Hematopoietic multipotent progenitor cell treated with erythropoietin and hydrocortisone succinate and interleukin-3 and kit ligand, for 17 days (in vitro differentiated cells): ENCODE measurements around the gene MB21D2.

Source experiments
- DNase-seq: peaks from one replicate; pipeline ENCODE4 v3.0.0-alpha.2; 2015; ENCODE audit warnings: low spot score

MB21D2 gene

DNA sequence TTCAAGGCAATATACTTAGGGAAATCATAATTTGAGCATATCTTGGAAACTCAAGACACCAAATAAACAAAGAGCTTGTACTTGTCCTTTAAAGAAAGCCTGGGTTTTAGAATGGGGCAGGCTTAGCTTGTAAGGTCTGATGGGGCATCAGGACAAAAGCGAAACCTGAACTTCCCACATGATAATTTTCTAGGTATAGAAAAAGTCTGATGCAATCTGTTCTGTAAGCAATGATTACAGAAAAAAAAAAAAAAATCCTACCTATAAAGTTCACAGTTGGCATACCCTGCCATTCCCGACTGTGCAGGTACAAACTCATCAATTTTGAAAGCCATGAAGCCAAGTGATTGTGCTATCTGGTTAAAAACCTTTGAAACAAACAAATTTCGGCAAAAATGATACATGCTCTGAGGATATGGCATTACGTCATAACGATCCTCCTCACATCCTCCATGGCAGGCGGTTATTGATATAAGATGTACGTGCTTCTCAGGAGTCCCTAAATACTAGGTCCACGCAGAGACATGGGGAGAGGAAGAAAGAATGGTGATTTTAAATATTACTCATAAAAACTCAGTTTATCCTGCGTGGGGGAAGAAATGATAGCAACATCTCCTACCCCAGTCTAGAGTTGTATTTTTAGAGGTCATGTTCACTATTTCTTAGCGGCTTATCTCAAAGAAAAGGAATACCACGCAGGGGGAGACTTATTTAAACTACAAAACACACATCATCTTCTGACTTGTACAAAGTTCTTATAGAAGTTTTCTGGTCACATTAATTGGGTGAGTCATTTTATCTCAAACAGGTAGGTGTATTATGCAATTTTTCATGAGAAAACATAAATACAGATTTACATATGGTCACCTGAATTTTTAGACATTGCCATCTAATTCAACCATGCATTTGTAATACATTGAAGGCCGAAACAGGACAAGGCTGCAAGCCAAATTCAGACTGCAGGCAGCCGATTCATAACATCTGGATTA lies 27.0 kb downstream of the MB21D2 start:
- no peak for DNase-seq

DNA sequence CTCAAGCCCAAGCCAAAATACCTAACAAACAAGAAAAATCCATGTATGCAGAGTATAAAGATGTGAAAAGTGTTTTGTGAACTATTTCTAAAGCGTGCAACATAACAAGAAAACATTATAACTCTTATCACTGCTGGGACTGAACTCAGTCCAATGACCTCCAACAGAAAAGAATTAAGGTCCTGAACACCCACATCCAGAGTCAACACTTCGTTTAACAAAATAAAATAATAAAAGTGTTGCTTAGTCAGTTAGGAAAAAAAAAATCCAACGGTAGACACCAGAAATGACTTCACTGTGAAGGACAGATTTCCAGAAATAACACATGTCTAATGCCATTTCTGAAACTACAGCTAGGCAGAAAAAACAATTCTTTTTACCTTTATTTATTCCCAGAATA lies 28.0 kb downstream of the MB21D2 start:
- DNase-seq = no peak

- no peak for DNase-seq
These were observed 29.5 kb downstream of the MB21D2 start for GRCh38 chr3:192888190-192888589.

GRCh38 chr3:192887701-192888100 lies 30.0 kb downstream of the MB21D2 start:
- DNase-seq = no peak

DNA sequence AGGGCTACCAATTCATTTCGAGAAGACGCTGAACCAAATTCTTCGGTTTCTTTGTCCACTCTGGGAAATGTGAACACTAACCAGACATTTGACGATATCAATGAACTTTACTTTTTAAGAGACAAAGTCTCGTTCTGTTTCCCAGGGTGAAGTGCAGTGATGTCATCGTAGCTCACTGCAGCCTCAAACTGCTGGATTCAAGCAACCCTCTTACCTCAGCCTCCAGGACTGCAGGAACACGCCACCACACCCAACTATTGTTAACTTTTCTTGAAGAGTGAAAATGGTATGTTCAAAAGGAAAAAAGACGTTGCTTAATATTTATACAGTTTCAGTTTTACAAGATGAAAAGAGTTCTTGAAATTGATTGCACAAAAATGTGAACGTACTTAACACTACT lies 30.6 kb downstream of the MB21D2 start:
- no peak for DNase-seq

DNA sequence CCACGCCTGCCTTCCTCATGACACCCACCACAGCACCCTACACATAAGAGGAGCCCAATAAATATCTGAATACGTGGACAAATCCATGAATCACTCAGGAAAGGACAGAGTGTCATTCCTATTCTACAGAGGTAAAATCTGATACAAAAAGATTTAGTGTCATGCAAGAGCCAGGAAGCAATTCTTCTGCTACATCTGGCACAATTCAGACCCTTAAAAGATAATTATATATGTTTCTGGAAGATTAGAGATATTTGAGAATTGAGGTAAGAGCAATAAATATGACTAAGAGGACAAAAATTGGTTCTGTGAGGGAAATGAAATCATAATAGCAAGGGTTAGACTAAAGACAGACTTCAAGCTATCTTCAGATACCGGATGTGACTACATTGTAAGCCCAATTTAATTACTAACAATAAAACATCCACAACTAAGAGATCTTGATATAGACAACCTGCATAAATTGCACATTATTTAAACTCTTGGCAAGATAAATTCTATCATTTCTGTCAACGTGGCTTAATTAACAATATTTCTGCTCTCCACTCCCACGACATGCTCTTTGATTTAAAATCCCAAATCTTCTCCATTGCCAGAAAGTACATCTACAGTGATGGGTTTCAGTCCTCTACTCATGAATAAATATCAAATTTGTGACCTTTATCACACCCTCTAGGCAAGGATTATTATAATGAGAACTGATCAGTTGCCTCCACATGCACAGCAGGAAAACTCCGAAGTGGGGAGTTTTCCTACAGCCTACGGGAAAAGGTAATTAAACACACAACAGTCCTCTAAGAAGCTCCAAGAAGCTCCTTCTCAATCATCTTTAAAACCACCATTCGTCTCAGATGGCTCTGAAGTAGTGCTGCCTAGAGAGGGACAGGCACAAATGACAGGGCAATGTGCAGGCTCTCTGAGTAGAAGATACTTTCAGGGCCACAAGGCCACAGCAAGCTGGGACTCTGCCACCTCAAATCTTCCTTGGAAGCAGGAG lies 32.6 kb downstream of the MB21D2 start:
- DNase-seq = no peak

DNA sequence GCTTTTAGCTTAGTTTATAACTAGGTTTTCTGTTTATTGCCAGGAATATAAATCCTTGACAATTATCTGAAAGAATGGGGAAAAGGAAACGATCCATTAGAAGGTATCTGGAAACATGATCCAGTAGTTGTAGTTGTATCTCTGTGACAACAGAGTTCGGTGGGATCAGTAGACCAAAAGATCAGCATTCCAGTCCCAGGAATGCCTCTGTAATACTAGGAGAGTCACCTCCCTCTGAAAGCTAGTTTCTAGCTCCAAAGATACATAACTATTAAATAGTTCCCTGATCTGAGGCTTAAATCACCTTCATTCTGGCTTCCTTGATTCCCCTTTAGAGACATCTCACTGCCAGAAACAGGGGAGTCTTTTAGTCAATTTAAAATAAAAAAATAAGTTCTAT lies 34.1 kb downstream of the MB21D2 start:
- DNase-seq = no peak

DNA sequence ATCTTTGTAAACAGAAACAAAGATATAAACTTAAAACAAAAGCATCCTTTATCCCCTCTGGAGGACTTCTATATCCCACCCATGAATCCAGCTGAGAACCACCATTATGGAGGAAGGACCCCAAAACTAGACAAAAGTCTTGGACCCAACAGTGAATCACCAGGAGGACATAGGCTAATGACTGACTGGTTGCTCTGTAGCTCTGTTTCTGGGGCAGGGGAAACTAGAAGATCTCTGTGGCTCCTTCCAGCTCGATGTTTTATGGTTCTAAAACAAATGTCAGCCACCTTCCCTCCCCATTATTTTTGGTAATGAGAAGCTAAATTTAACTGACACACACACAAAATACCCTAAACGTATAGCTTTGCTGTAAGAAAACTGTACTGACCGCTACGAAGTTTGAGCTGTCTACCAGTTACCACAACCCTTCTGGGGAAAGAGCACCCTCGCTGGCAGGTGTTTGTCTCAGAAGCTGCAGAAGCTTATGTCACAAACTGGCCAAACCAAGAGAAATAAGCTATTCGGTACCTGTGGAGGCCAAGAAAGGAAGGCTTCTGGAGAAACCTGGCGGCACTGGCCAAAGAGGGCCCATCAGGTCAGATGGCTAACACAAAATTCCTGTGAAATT lies 36.4 kb downstream of the MB21D2 start:
- DNase-seq = no peak

- no peak for DNase-seq
These were observed 37.3 kb downstream of the MB21D2 start for GRCh38 chr3:192880313-192880712.

DNA sequence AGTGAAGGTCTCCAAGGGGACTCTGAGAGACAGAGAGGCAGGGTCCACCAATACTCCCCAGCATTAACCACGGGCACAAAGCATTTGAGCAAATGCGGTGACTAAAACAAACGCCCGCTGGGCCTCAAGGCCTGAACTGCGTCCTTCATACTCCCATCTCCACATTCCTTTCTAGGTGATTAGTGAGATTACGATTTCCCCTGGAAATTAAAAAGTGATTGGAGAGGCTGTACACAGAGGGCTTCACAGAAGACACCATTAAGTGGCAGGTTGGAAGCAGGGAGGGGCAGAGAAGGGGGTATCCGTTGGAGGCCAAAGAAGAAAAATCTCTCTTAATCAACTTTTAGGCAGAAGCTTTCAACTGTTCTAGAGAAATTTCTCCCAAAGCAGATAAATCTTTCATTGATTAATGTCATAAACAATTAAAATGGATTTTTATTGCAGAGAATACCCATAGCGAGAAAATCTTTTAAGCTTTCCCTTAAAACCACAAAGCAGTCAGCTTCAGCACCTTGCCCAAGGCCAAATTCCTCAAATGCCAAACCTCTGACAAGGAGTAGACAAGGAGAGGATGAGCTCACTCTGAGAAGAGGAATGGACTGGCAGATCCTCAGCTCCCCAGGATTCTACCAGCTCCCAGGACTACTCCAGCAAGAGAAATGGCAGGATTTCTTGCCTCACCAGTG lies 38.2 kb downstream of the MB21D2 start:
- DNase-seq = no peak

DNA sequence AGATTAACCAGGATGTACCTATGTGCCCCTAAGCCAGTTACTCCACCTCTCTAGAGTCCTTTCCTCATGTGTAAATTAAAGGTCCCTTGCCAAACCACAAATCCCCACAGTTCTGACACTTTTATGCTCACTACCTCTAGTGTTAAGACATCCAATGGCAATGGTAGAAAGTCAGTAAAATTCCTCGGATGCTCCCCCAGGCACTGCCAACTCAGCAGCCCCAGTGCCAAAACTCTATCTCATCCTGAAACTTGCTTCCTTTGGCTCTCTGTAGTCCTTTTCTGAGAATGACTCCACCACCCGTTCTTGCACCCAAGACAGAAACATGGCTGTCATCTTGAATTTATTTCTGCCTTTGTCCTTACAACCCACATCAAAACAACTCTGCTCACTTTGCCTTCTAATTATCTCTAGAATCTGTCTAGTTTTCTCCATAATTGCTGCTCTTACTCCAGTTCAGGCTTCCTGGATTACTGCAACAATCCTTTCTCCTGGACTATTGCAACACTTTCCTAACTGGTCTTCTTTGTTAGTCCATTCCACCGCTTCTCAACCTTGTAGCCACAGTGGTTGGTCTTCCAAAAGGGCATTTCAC lies 41.6 kb downstream of the MB21D2 start:
- no peak for DNase-seq

- DNase-seq = no peak
These were observed 46.8 kb downstream of the MB21D2 start for GRCh38 chr3:192870822-192871221.

DNA sequence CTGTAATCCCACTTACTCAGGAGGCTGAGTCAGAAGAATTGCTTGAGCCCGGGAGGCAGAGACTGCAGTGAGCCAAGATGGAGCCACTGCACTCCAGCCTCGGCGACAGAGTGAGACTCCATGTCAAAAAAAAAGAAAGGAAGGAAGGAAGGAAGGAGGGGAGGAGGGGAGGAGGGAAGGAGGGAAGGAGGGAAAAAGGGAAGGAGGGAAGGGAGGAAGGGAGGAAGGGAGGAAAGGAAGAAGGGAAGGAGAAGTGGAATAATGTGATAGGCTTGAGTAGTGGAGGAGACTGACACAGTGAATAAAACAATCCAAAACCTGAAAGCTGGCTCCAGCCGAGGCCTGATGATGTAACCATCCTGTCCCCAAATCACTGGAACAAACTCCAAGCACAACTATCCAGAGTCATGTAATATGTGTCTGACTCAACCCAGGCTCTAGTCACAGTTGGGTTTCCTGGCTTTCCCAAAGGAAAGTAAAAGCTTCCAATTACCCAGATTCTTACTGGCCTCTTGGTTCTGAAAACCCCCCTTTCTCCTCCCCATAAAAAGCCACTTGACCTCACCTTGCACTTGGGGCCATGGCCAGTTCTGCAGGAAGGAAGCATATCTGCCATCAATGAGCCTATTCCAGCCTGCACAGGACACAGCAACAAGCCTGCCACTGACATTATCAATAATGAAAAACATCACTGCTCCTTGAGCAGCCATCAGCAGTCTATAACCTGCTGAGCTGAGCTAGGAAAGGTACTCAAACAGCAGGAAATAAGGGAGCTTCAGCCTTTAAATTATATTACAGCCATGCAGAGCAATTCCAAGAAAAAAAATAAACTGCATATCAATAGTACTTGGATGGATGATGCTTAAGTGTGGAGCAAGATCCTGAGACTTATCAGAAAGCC lies 48.3 kb downstream of the MB21D2 start:
- no peak for DNase-seq

DNA sequence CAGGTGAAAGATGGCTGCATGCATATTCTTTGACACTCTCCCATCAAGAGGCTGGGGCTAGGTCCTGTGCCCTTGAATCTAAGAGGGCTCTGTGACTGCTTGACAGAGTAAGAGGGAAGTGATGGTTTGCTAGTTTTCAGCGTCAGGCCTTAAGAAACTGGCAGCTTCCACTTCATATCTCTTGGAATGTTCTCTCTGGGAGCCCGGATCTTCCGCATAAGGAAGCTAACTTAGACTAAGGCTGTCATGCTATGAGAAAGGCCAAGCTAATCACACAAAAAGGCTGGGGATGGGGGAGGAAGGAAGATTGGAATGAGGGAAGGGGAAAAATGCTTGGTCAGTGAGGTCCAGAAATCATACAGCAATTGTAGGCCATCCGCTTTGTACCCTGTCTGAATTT lies 50.0 kb downstream of the MB21D2 start:
- DNase-seq = no peak

DNA sequence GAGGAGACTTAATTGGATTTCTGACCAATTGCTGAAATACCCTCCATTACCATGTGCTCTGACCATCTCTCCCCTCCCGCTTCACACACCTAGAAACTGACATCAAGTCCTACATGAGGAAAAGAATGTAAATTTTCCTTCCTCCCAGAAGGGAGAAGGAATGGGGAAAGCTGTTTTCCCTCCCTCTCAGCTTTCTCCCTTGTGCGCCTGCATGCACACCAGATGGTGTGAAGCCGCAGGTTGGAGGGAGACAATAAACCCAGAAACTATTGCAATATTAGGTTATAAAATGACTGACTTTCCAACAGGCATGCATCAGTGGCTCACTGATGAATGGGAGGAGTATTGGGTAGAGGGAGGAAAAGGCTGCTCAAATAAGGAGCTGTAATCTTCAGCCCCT lies 50.9 kb downstream of the MB21D2 start:
- DNase-seq = no peak

GRCh38 chr3:192864941-192865340 lies 52.7 kb downstream of the MB21D2 start:
- no peak for DNase-seq

DNA sequence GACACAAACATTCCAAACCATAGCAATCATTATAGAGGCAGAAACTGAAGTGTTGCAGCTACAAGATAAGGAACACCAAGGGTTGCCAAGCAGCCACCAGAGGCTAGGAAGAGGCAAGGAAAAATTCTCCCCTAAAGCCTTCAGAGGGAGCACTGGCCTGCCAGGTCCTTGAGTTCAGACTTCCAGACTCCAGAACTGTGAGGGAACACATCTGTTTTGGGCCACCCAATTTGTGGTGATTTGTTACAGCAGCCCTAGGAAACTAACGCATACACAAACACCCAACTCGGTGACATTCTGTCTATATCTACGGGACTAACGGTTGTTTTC lies 54.6 kb downstream of the MB21D2 start:
- no peak for DNase-seq

GRCh38 chr3:192862408-192863090 lies 55.1 kb downstream of the MB21D2 start:
- no peak for DNase-seq

DNA sequence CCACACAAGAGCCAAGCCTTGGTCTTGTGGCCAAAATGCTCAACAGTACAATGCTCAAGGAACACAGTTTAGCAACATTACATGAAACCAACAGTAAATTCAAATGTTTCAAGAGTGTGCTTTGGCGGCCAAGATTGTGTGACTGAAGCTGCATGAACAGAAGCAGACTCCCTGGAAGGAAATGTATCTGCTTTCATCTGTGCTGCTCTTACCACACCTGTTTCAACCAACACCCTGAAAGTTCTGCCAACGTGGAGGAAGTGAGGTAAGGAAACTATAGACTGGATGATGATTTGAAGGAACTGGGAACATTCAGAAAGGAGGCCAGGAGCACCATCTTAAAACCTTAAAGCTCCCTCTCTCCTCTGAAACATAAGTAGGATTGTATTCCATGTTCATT lies 55.7 kb downstream of the MB21D2 start:
- DNase-seq = no peak

- DNase-seq = no peak
These were observed 57.2 kb downstream of the MB21D2 start for GRCh38 chr3:192860454-192860853.
